Measurements from ENCODE around the gene SFTPD. TPM values are rescaled to one million over a fixed set of nuclear protein-coding genes. Genes with fewer than 3 reads are reported as not detected.

SFTPD gene
- total RNA-seq (2011; cell fraction: chromatin; rRNA removed; ENCODE audit: low replicate concordance): not detected in 2 replicates
- total RNA-seq (2011; cell fraction: nucleolus; rRNA removed): not detected in 2 replicates
- not detected in 2 replicates for total RNA-seq (2011; cell fraction: nucleoplasm; rRNA removed)
- total RNA-seq (2014; rRNA removed) (not detected in 2 replicates), total RNA-seq (2014; rRNA removed; fragmentation: Illumina TruSeq; extraction: Trizol) (not detected in 2 replicates), total RNA-seq (2015; rRNA removed; fragmentation: Illumina TruSeq; extraction: Trizol) (not detected in 2 replicates), total RNA-seq (2021) (0.20 and 0.29 TPM in 2 replicates), polyA plus RNA-seq (2011; rRNA removed) (not detected in 2 replicates), polyA plus RNA-seq (2014; fragmentation: Illumina TruSeq; extraction: Trizol) (not detected in 2 replicates), polyA plus RNA-seq (2014; fragmentation: Nextera tagmentation; extraction: Ambion mirVana) (not detected), polyA plus RNA-seq (2014; rRNA removed) (not detected in 2 replicates), polyA minus RNA-seq (2011; rRNA and poly(A)+ RNA removed) (not detected in 2 replicates), Bru-seq, nascent RNA (not detected), BruChase-seq, experiment 1, labeled RNA remaining after a 2-hour chase (not detected), BruChase-seq, experiment 2, labeled RNA remaining after a 6-hour chase (not detected)
- not detected in 2 replicates for polyA plus RNA-seq (2011; cell fraction: cytosol; rRNA removed)
- polyA plus RNA-seq (2011; cell fraction: nucleus; rRNA removed): not detected in 2 replicates
- polyA plus RNA-seq (2012): not detected in 2 replicates
- polyA minus RNA-seq (2011; cell fraction: cytosol; rRNA and poly(A)+ RNA removed): not detected in 2 replicates
- not detected in 2 replicates for polyA minus RNA-seq (2011; cell fraction: nucleus; rRNA and poly(A)+ RNA removed)
- long read RNA-seq, experiment 1: 0 reads
- long read RNA-seq, experiment 2: 0 reads
- long read RNA-seq, experiment 3: 0 reads

- peak; percentile 59 for TF ChIP-seq CEBPB (tag; IDR thresholded peaks at IDR 0.05)
- no peak for TF ChIP-seq CUX1 (CRISPR knock-in tag; IDR thresholded peaks at IDR 0.05)
- TF ChIP-seq CEBPG (CRISPR knock-in tag; IDR thresholded peaks at IDR 0.05): no peak
- peak in 1 of 2 experiments; percentile 39; a peak in 1 of 4 replicates for TF ChIP-seq CEBPG (tag; conservative IDR thresholded peaks at IDR 0.05 in 1 of 2, IDR thresholded peaks at IDR 0.05 in 1 of 2)
- Histone ChIP-seq H4K20me1 (replicated peaks; ENCODE audit: control insufficient read depth, insufficient read depth, low read length) (no peaks in the 10 kb centered on the region), H3K9me3 (replicated peaks; ENCODE audit: control insufficient read depth, insufficient read depth, low read depth, low read length) (0 out of 2 replicates have a peak, but pooled peaks cover 3% of the 10 kb centered on the region), H3K9ac (ENCODE audit: insufficient read depth in 1 of 2, low read depth in 2 of 2, low read length in 2 of 2) (no peak within 1 kb of the TSS), H3K4me1 (replicated peaks in 1 of 2; ENCODE audit: control insufficient read depth in 2 of 2, insufficient read depth in 2 of 2, low read length in 2 of 2) (no peaks in the 10 kb centered on the region), H3K36me3 (ENCODE audit: control insufficient read depth, insufficient read depth, low read length) (no peaks in the 10 kb centered on the region), H3K4me2 (ENCODE audit: insufficient read depth, low read length) (no peak within 1 kb of the TSS), H3K4me3 (no peak within 1 kb of the TSS), H3K9me1 (ENCODE audit: control insufficient read depth, insufficient read depth, low read length) (no peaks in the 10 kb centered on the region), H3K27ac (ENCODE audit: extremely low read depth, low read depth, low read length) (no peak within 1 kb of the TSS), H2AFZ (ENCODE audit: low read depth, low read length) (no peak within 1 kb of the TSS), H3K79me2 (ENCODE audit: control insufficient read depth, insufficient read depth, low read length) (no peaks in the 10 kb centered on the region), H3K27me3 (ENCODE audit: control insufficient read depth in 2 of 2, insufficient read depth in 2 of 2, low read length in 2 of 2) (peaks cover 2 to 8% of the 10 kb centered on the region in 2 experiments; a peak in 3 of 5 replicates)
- no peak for DNase-seq (ENCODE audit: extremely low read depth in 1 of 4, low spot score in 3 of 4)
- FAIRE-seq: no peak
- intact Hi-C loops (cut with micrococcal nuclease) (no loop called here), in situ Hi-C loops (cut with MboI) (no loop called here)
- ATAC-seq: no peak
- 1% methylated on average over 3 of the region's 3 CpGs for WGBS (ENCODE audit: insufficient coverage, low coverage, missing lambda C conversion rate)
- ChIA-PET POLR2A (no interaction called here), CTCF (ENCODE audit: low intra/inter-chr PET ratio) (no interaction called here)
- no TSS peak for BruUV-seq (replicated peaks)
Measured at GRCh38 chr10:79948976-79949722, at the start of gene SFTPD. TSS of gene SFTPD (minus strand) at chr10:79949105. CDS start at chr10:79946659, 2,446 bp downstream.
